Gastrocnemius medialis (tissue), 4 donors: ENCODE measurements around the gene PIP4K2C. TPM values are rescaled to one million over a fixed set of nuclear protein-coding genes. Genes with fewer than 3 reads are reported as not detected.

Experiments
- ATAC-seq, 2 donors: fragments of 150-250 bp; one replicate each; pipeline ENCODE4 v1.9.1; 2016
- DNase-seq, 2 donors: peaks; one replicate each; pipeline ENCODE4 v3.0.0-alpha.2; 2019
- H3K27ac ChIP-seq, 4 donors: fragments of 200-600 bp; sonication (generic); 1 replicate in 1 of 4; 2 replicates in 3 of 4; pipeline ENCODE4 v1.5.1; 2016 to 2018; ENCODE audit warnings: mild to moderate bottlenecking in 2 of 4, moderate library complexity in 1 of 4
- H3K27me3 ChIP-seq, 3 donors: fragments of 200-600 bp; sonication (generic) in 2 of 3; 1 replicate in 1 of 3; 2 replicates in 2 of 3; pipeline versions ENCODE4 v1.5.1 to v1.6.0; 2016 to 2019; ENCODE audit warnings: mild to moderate bottlenecking in 1 of 3, moderate library complexity in 1 of 3
- H3K36me3 ChIP-seq, 2 donors: fragments of 200-600 bp; sonication (generic) in 1 of 2; one replicate each; pipeline ENCODE4 v1.5.1; 2017 to 2018
- H3K4me1 ChIP-seq, 2 donors: fragments of 200-600 bp; sonication (generic) in 1 of 2; one replicate each; pipeline ENCODE4 v1.5.1; 2016 to 2017; ENCODE audit warnings: mild to moderate bottlenecking in 2 of 2
- H3K4me3 ChIP-seq, 4 donors: fragments of 200-600 bp; sonication (generic) in 3 of 4; 1 replicate in 1 of 4; 2 replicates in 3 of 4; pipeline ENCODE4 v1.5.1; 2016 to 2019; ENCODE audit warnings: mild to moderate bottlenecking in 2 of 4
- H3K9me3 ChIP-seq, 3 donors: fragments of 200-600 bp; sonication (generic) in 2 of 3; 1 replicate in 1 of 3; 2 replicates in 2 of 3; pipeline ENCODE4 v1.5.1; 2016 to 2019
- CTCF ChIP-seq, 5 experiments: fragments of 450-650 bp in 3 of 5; fragments of 200-600 bp in 2 of 5; sonication (generic) in 2 of 5; IDR thresholded peaks in 4 of 5; conservative IDR thresholded peaks in 1 of 5; 1 replicate in 4 of 5; 2 replicates in 1 of 5; pipeline ENCODE4 v1.5.1; 2016 to 2019; ENCODE audit warnings: antibody characterized with exemption in 5 of 5, mild to moderate bottlenecking in 3 of 5, moderate library complexity in 3 of 5
- POLR2A ChIP-seq, 2 donors: fragments of 450-650 bp; IDR thresholded peaks; one replicate each; pipeline ENCODE4 v1.6.1; 2017; ENCODE audit warnings: antibody characterized with exemption in 2 of 2, mild to moderate bottlenecking in 2 of 2, moderate library complexity in 2 of 2
- in situ Hi-C, 4 donors: fragments of 200-750 bp; cut with MboI; loops; one replicate each; pipeline versions ENCODE4 v1.15.0 to v1.8.0; 2017; ENCODE audit warnings: low sequenced_read_pairs in 4 of 4
- intact Hi-C: fragments of 100-400 bp; cut with DNase I; formaldehyde crosslinking; loops from one replicate; pipeline ENCODE4 v1.15.1; 2023; ENCODE audit warnings: low total_unique reads
- total RNA-seq, 4 donors: library from RNA; depleted of rRNA; stranded (reverse); fragments of >200 nt; gene quantifications; one replicate each; pipeline versions ENCODE4 v1.1.0 to v1.2.3, GENCODE V29; 2016

Gene PIP4K2C
- total RNA-seq, 4 donors from 2014 or later: 11.2 to 22.0 (median 14.6) TPM

GRCh38 chr12:57618966-57619433 lies 28.0 kb downstream of the PIP4K2C start:
- H3K4me3 ChIP-seq: no peak overlapping the region
- no peak for TF ChIP-seq CTCF (IDR thresholded peaks at IDR 0.05 in 4 of 5, conservative IDR thresholded peaks at IDR 0.05 in 1 of 5)
- TF ChIP-seq POLR2A (IDR thresholded peaks at IDR 0.05): no peak
- ATAC-seq (no peak), DNase-seq (no peak)
- H3K9me3 ChIP-seq: no peaks in the 10 kb centered on the region
- H3K36me3 ChIP-seq: no peaks in the 10 kb centered on the region
- peaks cover 55 to 64% (median 58%) of the 10 kb centered on the region in 3 donors for H3K27me3 ChIP-seq
- peaks cover 8 to 14% of the 10 kb centered on the region in 2 donors for H3K4me1 ChIP-seq
- H3K27ac ChIP-seq: no peak overlapping the region
- in situ Hi-C loops (no loop called here), intact Hi-C loops (no loop called here)

- intact Hi-C loops (loop anchor here (5.0 kb wide), 1 partner anchor 162 kb away; the partner anchor contains the start of genes GLI1 and INHBE), in situ Hi-C loops (loop anchor here in 2 of 4 donors (5.0 to 10.0 kb wide), 2 partner anchors 32 to 45 kb away; no protein-coding TSS in a partner anchor)
- peaks cover 8 to 14% of the 10 kb centered on the region in 2 donors for H3K4me1 ChIP-seq
- H3K27ac ChIP-seq: no peak overlapping the region
- H3K4me3 ChIP-seq: peak overlapping the region in 1 of 4 donors; percentile 14
- no peak for TF ChIP-seq POLR2A (IDR thresholded peaks at IDR 0.05)
- no peak for TF ChIP-seq CTCF (IDR thresholded peaks at IDR 0.05 in 4 of 5, conservative IDR thresholded peaks at IDR 0.05 in 1 of 5)
- H3K27me3 ChIP-seq: peaks cover 61 to 64% (median 62%) of the 10 kb centered on the region in 3 donors
- no peak for ATAC-seq
- H3K36me3 ChIP-seq: no peaks in the 10 kb centered on the region
- H3K9me3 ChIP-seq: no peaks in the 10 kb centered on the region
- DNase-seq: no peak
Observed at GRCh38 chr12:57619434-57620244, 28.6 kb downstream of the PIP4K2C start.

- H3K9me3 ChIP-seq: no peaks in the 10 kb centered on the region
- H3K27ac ChIP-seq: no peak overlapping the region
- no peaks in the 10 kb centered on the region for H3K36me3 ChIP-seq
- TF ChIP-seq CTCF (IDR thresholded peaks at IDR 0.05 in 4 of 5, conservative IDR thresholded peaks at IDR 0.05 in 1 of 5): no peak
- peaks cover 61 to 70% (median 62%) of the 10 kb centered on the region in 3 donors for H3K27me3 ChIP-seq
- no peak for ATAC-seq
- peak overlapping the region in 2 of 4 donors; percentile 50 to 61 for H3K4me3 ChIP-seq
- in situ Hi-C loops (loop anchor here in 2 of 4 donors (5.0 to 10.0 kb wide), 2 partner anchors 33 to 46 kb away; no protein-coding TSS in a partner anchor), intact Hi-C loops (loop anchor here (5.0 kb wide), 1 partner anchor 163 kb away; the partner anchor contains the start of genes GLI1 and INHBE)
- peaks cover 8 to 14% of the 10 kb centered on the region in 2 donors for H3K4me1 ChIP-seq
- no peak for DNase-seq
Observed at GRCh38 chr12:57620245-57620935, 29.4 kb downstream of the PIP4K2C start.

GRCh38 chr12:57620936-57621496 lies 30.0 kb downstream of the PIP4K2C start:
- Histone ChIP-seq H3K27me3 (peaks cover 56 to 71% (median 62%) of the 10 kb centered on the region in 3 donors), H3K36me3 (no peaks in the 10 kb centered on the region), H3K4me1 (peaks cover 8 to 14% of the 10 kb centered on the region in 2 donors), H3K27ac (no peak overlapping the region), H3K4me3 (peak overlapping the region; percentile 37 to 85 (median 56)), H3K9me3 (no peaks in the 10 kb centered on the region)
- intact Hi-C loops: loop anchor here (1.0 to 5.0 kb wide), 2 partner anchors 38 to 164 kb away; partner anchors contain the start of genes GLI1 and INHBE
- in situ Hi-C loops: loop anchor here in 2 of 4 donors (5.0 to 10.0 kb wide), 2 partner anchors 34 to 46 kb away; no protein-coding TSS in a partner anchor
- DNase-seq (no peak), ATAC-seq (peak; percentile 14 to 25)
- TF ChIP-seq CTCF (IDR thresholded peaks at IDR 0.05 in 4 of 5, conservative IDR thresholded peaks at IDR 0.05 in 1 of 5): no peak
- no peak for TF ChIP-seq POLR2A (IDR thresholded peaks at IDR 0.05)
